A673 (cell line): Measurements from ENCODE around the gene DEAF1.

ENCODE experiments used
- EZH2 ChIP-seq: fragments of 200-600 bp; sonication (generic); IDR thresholded peaks from 2 replicates; pipeline ENCODE4 v1.6.1; 2017; ENCODE audit warnings: borderline replicate concordance, low read depth, mild to moderate bottlenecking, mixed read lengths, antibody characterized with exemption, low read length; ENCODE audit not compliant: poor library complexity, severe bottlenecking
- TF ChIP-seq, protein P1 (sequence below): fragments of 300-800, 200-600 bp; sonication (generic); conservative IDR thresholded peaks from 2 replicates; pipeline ENCODE4 v1.5.1; 2017; ENCODE audit warnings: low read depth, mild to moderate bottlenecking, antibody characterized with exemption, low read length, moderate library complexity, mixed read lengths

DNA sequence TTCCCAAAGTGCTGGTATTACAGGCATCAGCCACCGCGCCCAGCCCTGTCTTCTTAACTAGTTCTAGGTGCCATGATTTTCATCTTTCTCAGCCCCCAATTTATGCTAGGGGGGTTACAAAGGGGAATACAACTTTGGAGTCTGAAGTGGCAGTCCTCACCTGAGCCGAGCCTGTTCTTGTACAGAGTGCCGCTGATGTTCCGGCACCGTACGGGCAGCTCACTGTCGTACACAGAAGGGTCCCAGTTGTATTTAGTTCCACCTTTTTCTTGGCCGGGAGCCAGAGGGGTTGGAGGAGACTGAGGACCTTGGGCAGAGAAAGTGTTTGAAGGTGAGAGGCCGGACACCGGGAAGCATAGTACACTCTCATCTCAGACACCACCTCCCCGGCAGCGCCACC is 7.3 kb downstream of the DEAF1 start:
- TF ChIP-seq, protein P1, sequence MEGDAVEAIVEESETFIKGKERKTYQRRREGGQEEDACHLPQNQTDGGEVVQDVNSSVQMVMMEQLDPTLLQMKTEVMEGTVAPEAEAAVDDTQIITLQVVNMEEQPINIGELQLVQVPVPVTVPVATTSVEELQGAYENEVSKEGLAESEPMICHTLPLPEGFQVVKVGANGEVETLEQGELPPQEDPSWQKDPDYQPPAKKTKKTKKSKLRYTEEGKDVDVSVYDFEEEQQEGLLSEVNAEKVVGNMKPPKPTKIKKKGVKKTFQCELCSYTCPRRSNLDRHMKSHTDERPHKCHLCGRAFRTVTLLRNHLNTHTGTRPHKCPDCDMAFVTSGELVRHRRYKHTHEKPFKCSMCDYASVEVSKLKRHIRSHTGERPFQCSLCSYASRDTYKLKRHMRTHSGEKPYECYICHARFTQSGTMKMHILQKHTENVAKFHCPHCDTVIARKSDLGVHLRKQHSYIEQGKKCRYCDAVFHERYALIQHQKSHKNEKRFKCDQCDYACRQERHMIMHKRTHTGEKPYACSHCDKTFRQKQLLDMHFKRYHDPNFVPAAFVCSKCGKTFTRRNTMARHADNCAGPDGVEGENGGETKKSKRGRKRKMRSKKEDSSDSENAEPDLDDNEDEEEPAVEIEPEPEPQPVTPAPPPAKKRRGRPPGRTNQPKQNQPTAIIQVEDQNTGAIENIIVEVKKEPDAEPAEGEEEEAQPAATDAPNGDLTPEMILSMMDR, result no peak
- no peak for TF ChIP-seq EZH2
